ENCODE results near the gene GSK3B.

- TF ChIP-seq EZH2 (IDR thresholded peaks at IDR 0.05; ENCODE audit: borderline replicate concordance, low read depth, low read length, severe bottlenecking): no peak
- TF ChIP-seq, protein P1, sequence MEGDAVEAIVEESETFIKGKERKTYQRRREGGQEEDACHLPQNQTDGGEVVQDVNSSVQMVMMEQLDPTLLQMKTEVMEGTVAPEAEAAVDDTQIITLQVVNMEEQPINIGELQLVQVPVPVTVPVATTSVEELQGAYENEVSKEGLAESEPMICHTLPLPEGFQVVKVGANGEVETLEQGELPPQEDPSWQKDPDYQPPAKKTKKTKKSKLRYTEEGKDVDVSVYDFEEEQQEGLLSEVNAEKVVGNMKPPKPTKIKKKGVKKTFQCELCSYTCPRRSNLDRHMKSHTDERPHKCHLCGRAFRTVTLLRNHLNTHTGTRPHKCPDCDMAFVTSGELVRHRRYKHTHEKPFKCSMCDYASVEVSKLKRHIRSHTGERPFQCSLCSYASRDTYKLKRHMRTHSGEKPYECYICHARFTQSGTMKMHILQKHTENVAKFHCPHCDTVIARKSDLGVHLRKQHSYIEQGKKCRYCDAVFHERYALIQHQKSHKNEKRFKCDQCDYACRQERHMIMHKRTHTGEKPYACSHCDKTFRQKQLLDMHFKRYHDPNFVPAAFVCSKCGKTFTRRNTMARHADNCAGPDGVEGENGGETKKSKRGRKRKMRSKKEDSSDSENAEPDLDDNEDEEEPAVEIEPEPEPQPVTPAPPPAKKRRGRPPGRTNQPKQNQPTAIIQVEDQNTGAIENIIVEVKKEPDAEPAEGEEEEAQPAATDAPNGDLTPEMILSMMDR (IDR thresholded peaks at IDR 0.05; ENCODE audit: borderline replicate concordance, extremely low read depth, low read length, poor library complexity, severe bottlenecking): no peak
These were observed 264.8 kb downstream of the GSK3B start for GRCh38 chr3:119829420-119829819.

All from DND-41 (cell line).